ENCODE results near the gene PHGDH. TPM values are rescaled to one million over a fixed set of nuclear protein-coding genes. Genes with fewer than 3 reads are reported as not detected.

Gene PHGDH
- 100 to 1,000 TPM in 1 of 4 donors, 10 to 100 TPM in 1, 1 to 10 TPM in 2; 1.3 to 205 (median 39.2) TPM for polyA plus RNA-seq
- long read RNA-seq, donor 1 = 0 reads
- long read RNA-seq, donor 2, transcript PHGDH-208 (12 exons, 2,096 nt) = major isoform, 11 of 20 reads
- long read RNA-seq, donor 2, partial matches to known transcripts = 8 of 20 reads
- long read RNA-seq, donor 2, other reads (novel, unspliced or antisense) = 0 of 20 reads
- long read RNA-seq, donor 3, transcript PHGDH-208 (12 exons, 2,096 nt) = major isoform, 17 of 52 reads
- long read RNA-seq, donor 3, partial matches to known transcripts = 30 of 52 reads
- long read RNA-seq, donor 3, other reads (novel, unspliced or antisense) = 0 of 52 reads
- long read RNA-seq, donor 4, partial matches to known transcripts = 0 of 2 reads
- long read RNA-seq, donor 4, other reads (novel, unspliced or antisense) = 0 of 2 reads
- long read RNA-seq, donor 5, transcript PHGDH-208 (12 exons, 2,096 nt) = major isoform, 9 of 20 reads
- long read RNA-seq, donor 5, partial matches to known transcripts = 7 of 20 reads
- long read RNA-seq, donor 5, other reads (novel, unspliced or antisense) = 0 of 20 reads
- long read RNA-seq, donor 6, transcript PHGDH-208 (12 exons, 2,096 nt) = major isoform, 27 of 61 reads
- long read RNA-seq, donor 6, partial matches to known transcripts = 30 of 61 reads
- long read RNA-seq, donor 6, other reads (novel, unspliced or antisense) = 0 of 61 reads
- long read RNA-seq, donor 7 = 0 reads
- long read RNA-seq, donor 8, partial matches to known transcripts = 5 of 9 reads
- long read RNA-seq, donor 8, other reads (novel, unspliced or antisense) = 0 of 9 reads
- long read RNA-seq, donor 9, transcript PHGDH-208 (12 exons, 2,096 nt) = major isoform, 7 of 13 reads
- long read RNA-seq, donor 9, partial matches to known transcripts = 6 of 13 reads
- long read RNA-seq, donor 9, other reads (novel, unspliced or antisense) = 0 of 13 reads
- long read RNA-seq, donor 10, transcript PHGDH-208 (12 exons, 2,096 nt) = major isoform, 31 of 61 reads
- long read RNA-seq, donor 10, partial matches to known transcripts = 22 of 61 reads
- long read RNA-seq, donor 10, other reads (novel, unspliced or antisense) = 0 of 61 reads

DNA sequence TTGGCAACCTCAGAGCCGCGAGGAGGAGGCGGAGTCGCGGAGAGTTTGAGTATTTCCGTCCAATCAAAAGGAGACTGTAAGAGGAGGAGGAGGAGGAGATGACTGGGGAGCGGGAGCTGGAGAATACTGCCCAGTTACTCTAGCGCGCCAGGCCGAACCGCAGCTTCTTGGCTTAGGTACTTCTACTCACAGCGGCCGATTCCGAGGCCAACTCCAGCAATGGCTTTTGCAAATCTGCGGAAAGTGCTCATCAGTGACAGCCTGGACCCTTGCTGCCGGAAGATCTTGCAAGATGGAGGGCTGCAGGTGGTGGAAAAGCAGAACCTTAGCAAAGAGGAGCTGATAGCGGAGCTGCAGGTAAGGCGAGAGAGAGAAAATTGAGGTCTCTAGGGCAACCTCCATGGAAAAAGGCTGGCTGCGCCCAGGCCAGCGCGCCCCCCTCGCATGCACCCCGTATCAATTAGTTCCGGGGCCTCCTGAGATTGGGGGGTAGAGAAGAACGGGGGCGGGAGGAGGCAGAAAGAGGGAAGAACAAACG lies at the start of gene PHGDH:
Gene PHGDH, plus strand, starts transcription at position 131 of the 538 bp plus-strand sequence. Its CDS starts 89 bp downstream, at position 220.
- peaks cover 0 to 35% (median 0%) of the 10 kb centered on the region in 3 donors for H3K4me1 ChIP-seq (ENCODE audit: control insufficient read depth in 3 of 3, insufficient read depth in 2 of 3, low read depth in 1 of 3, low read length in 2 of 3)

DNA sequence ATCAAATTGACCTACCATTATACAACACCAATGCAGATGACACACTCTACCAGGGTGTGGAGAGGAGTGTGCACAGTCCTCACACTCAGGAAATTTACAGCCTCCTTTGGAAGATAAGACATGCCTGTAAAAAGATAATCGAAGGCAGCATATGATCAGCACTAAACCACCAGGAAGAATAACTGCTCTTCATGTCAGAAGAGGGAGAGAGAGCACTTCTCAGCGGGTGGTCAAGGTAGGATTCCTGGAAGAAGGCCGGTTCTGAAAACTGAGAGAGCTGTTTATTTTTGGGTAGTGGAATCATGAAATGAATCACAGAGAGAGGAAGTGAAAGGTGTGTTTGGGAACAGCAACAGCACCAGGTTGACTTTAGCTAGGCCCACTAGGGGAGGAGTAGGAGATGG lies 49.7 kb upstream of the PHGDH start:
- peaks cover 0 to 40% (median 2%) of the 10 kb centered on the region in 3 donors for H3K4me1 ChIP-seq (ENCODE audit: control insufficient read depth in 3 of 3, insufficient read depth in 2 of 3, low read depth in 1 of 3, low read length in 2 of 3)
- 11 to 55% (median 38%) methylated on average over 3 of the region's 3 CpGs for WGBS, 3 donors
- H3K27ac ChIP-seq (ENCODE audit: low read depth in 1 of 3, low read length in 2 of 3) = peak overlapping the region in 2 of 3 donors; percentile 10 to 87
- no peaks in the 10 kb centered on the region for H3K36me3 ChIP-seq (ENCODE audit: control insufficient read depth in 3 of 3, insufficient read depth in 2 of 3, low read depth in 1 of 3, low read length in 3 of 3)
- no peak overlapping the region for H3K4me3 ChIP-seq (ENCODE audit: low read depth in 1 of 3, low read length in 3 of 3)
- FAIRE-seq (no peak), DNase-seq (peak; percentile 68 to 78)
- peaks cover 0 to 2% (median 0%) of the 10 kb centered on the region in 3 donors for H3K27me3 ChIP-seq (ENCODE audit: control insufficient read depth in 3 of 3, insufficient read depth in 3 of 3, low read length in 3 of 3)
- no peaks in the 10 kb centered on the region for H3K9me3 ChIP-seq (ENCODE audit: control insufficient read depth in 2 of 2, insufficient read depth in 1 of 2, low read depth in 1 of 2, low read length in 1 of 2)

More for the DNA sequence above, at the start of gene PHGDH:
- peaks cover 0 to 2% (median 0%) of the 10 kb centered on the region in 3 donors for H3K36me3 ChIP-seq (ENCODE audit: control insufficient read depth in 3 of 3, insufficient read depth in 2 of 3, low read depth in 1 of 3, low read length in 3 of 3)
- H3K9me3 ChIP-seq (ENCODE audit: control insufficient read depth in 2 of 2, insufficient read depth in 1 of 2, low read depth in 1 of 2, low read length in 1 of 2) = no peaks in the 10 kb centered on the region
- 0 to 1% (median 0%) methylated on average over 27 of the region's 27 CpGs for WGBS, 3 donors
- H3K27ac ChIP-seq (ENCODE audit: low read depth in 1 of 3, low read length in 2 of 3) = peak within 1 kb of the TSS in 2 of 3 donors; percentile 37 to 72
- DNase-seq (peak; percentile 40 to 83), FAIRE-seq (no peak)
- H3K27me3 ChIP-seq (ENCODE audit: control insufficient read depth in 3 of 3, insufficient read depth in 3 of 3, low read length in 3 of 3) = no peaks in the 10 kb centered on the region
- H3K4me3 ChIP-seq (ENCODE audit: low read depth in 1 of 3, low read length in 3 of 3) = peak within 1 kb of the TSS; percentile 43 to 93 (median 60)

- Histone ChIP-seq H3K27me3 (ENCODE audit: control insufficient read depth in 3 of 3, insufficient read depth in 3 of 3, low read length in 3 of 3) (peaks cover 0 to 2% (median 0%) of the 10 kb centered on the region in 3 donors), H3K4me1 (ENCODE audit: control insufficient read depth in 3 of 3, insufficient read depth in 2 of 3, low read depth in 1 of 3, low read length in 2 of 3) (peaks cover 0 to 40% (median 2%) of the 10 kb centered on the region in 3 donors), H3K9me3 (ENCODE audit: control insufficient read depth in 2 of 2, insufficient read depth in 1 of 2, low read depth in 1 of 2, low read length in 1 of 2) (no peaks in the 10 kb centered on the region), H3K27ac (ENCODE audit: low read depth in 1 of 3, low read length in 2 of 3) (no peak overlapping the region), H3K36me3 (ENCODE audit: control insufficient read depth in 3 of 3, insufficient read depth in 2 of 3, low read depth in 1 of 3, low read length in 3 of 3) (no peaks in the 10 kb centered on the region), H3K4me3 (ENCODE audit: low read depth in 1 of 3, low read length in 3 of 3) (no peak overlapping the region)
- FAIRE-seq = no peak
- no peak for DNase-seq
- WGBS, 3 donors = 83 to 88% (median 84%) methylated on average over 5 of the region's 5 CpGs
These were observed 47.7 kb upstream of the PHGDH start for GRCh38 chr1:119664067-119664466.

GRCh38 chr1:119667173-119667572 lies 44.6 kb upstream of the PHGDH start:
- H3K9me3 ChIP-seq (ENCODE audit: control insufficient read depth in 2 of 2, insufficient read depth in 1 of 2, low read depth in 1 of 2, low read length in 1 of 2) = no peaks in the 10 kb centered on the region
- H3K4me1 ChIP-seq (ENCODE audit: control insufficient read depth in 3 of 3, insufficient read depth in 2 of 3, low read depth in 1 of 3, low read length in 2 of 3) = peaks cover 0 to 11% (median 0%) of the 10 kb centered on the region in 3 donors
- no peaks in the 10 kb centered on the region for H3K36me3 ChIP-seq (ENCODE audit: control insufficient read depth in 3 of 3, insufficient read depth in 2 of 3, low read depth in 1 of 3, low read length in 3 of 3)
- H3K27ac ChIP-seq (ENCODE audit: low read depth in 1 of 3, low read length in 2 of 3) = no peak overlapping the region
- 92 to 95% (median 93%) methylated on average over 6 of the region's 6 CpGs for WGBS, 3 donors
- no peak for DNase-seq
- no peak for FAIRE-seq
- no peak overlapping the region for H3K4me3 ChIP-seq (ENCODE audit: low read depth in 1 of 3, low read length in 3 of 3)
- H3K27me3 ChIP-seq (ENCODE audit: control insufficient read depth in 3 of 3, insufficient read depth in 3 of 3, low read length in 3 of 3) = peaks cover 0 to 2% (median 0%) of the 10 kb centered on the region in 3 donors

GRCh38 chr1:119670898-119671297 lies 40.8 kb upstream of the PHGDH start:
- Histone ChIP-seq H3K27ac (ENCODE audit: low read depth in 1 of 3, low read length in 2 of 3) (no peak overlapping the region), H3K4me1 (ENCODE audit: control insufficient read depth in 3 of 3, insufficient read depth in 2 of 3, low read depth in 1 of 3, low read length in 2 of 3) (peaks cover 0 to 3% (median 0%) of the 10 kb centered on the region in 3 donors), H3K4me3 (ENCODE audit: low read depth in 1 of 3, low read length in 3 of 3) (no peak overlapping the region), H3K27me3 (ENCODE audit: control insufficient read depth in 3 of 3, insufficient read depth in 3 of 3, low read length in 3 of 3) (no peaks in the 10 kb centered on the region), H3K9me3 (ENCODE audit: control insufficient read depth in 2 of 2, insufficient read depth in 1 of 2, low read depth in 1 of 2, low read length in 1 of 2) (no peaks in the 10 kb centered on the region), H3K36me3 (ENCODE audit: control insufficient read depth in 3 of 3, insufficient read depth in 2 of 3, low read depth in 1 of 3, low read length in 3 of 3) (no peaks in the 10 kb centered on the region)
- WGBS, 3 donors = 90 to 97% (median 94%) methylated on average over 2 of the region's 2 CpGs
- FAIRE-seq = no peak
- DNase-seq = no peak

DNA sequence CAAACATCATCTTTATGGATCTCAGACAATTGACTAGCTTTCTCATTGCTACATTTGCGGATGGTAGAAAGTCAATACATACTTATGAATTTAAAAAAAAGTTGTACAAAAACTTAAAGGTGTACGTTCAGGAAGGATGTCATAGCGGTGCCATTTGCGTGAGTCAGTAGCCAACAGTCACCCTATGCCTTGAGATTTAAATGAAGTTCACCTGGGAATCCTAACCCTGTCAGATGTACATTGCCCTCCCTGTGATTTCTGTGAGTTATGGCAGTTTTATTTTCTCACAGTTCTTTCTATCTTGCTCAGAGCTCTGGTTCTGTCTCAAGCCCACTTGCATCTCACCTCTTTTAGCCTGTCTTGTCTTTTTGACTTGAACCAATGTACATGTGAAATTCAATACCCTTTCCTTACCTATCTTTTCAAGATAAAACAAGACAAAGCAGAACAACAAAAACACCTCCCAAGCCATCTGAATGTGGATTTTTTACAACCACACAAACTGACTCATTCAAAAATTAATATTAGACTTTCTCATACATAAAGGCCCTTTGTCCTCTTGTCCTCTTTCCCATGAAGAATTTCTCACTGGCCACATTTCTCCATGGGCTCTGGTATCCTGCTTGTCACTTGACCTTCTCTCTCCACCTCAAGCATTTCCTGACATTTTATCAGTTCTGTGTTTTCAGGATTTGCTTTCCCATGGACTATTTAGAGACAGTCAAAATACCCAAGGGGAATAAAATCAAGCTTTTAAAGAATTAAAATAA lies 38.4 kb upstream of the PHGDH start:
- WGBS, 3 donors = 86 to 91% (median 90%) methylated on average over 4 of the region's 4 CpGs
- H3K27ac ChIP-seq (ENCODE audit: low read depth in 1 of 3, low read length in 2 of 3) = no peak overlapping the region
- H3K4me3 ChIP-seq (ENCODE audit: low read depth in 1 of 3, low read length in 3 of 3) = no peak overlapping the region
- no peaks in the 10 kb centered on the region for H3K36me3 ChIP-seq (ENCODE audit: control insufficient read depth in 3 of 3, insufficient read depth in 2 of 3, low read depth in 1 of 3, low read length in 3 of 3)
- no peaks in the 10 kb centered on the region for H3K9me3 ChIP-seq (ENCODE audit: control insufficient read depth in 2 of 2, insufficient read depth in 1 of 2, low read depth in 1 of 2, low read length in 1 of 2)
- no peaks in the 10 kb centered on the region for H3K27me3 ChIP-seq (ENCODE audit: control insufficient read depth in 3 of 3, insufficient read depth in 3 of 3, low read length in 3 of 3)
- peaks cover 0 to 3% (median 0%) of the 10 kb centered on the region in 3 donors for H3K4me1 ChIP-seq (ENCODE audit: control insufficient read depth in 3 of 3, insufficient read depth in 2 of 3, low read depth in 1 of 3, low read length in 2 of 3)
- DNase-seq (peak in 1 of 2 donors; percentile 9), FAIRE-seq (no peak)

- FAIRE-seq (no peak), DNase-seq (no peak)
- WGBS, 3 donors = 86 to 90% (median 89%) methylated on average over 4 of the region's 4 CpGs
- Histone ChIP-seq H3K4me3 (ENCODE audit: low read depth in 1 of 3, low read length in 3 of 3) (no peak overlapping the region), H3K4me1 (ENCODE audit: control insufficient read depth in 3 of 3, insufficient read depth in 2 of 3, low read depth in 1 of 3, low read length in 2 of 3) (peaks cover 0 to 3% (median 0%) of the 10 kb centered on the region in 3 donors), H3K27ac (ENCODE audit: low read depth in 1 of 3, low read length in 2 of 3) (no peak overlapping the region), H3K9me3 (ENCODE audit: control insufficient read depth in 2 of 2, insufficient read depth in 1 of 2, low read depth in 1 of 2, low read length in 1 of 2) (no peaks in the 10 kb centered on the region), H3K27me3 (ENCODE audit: control insufficient read depth in 3 of 3, insufficient read depth in 3 of 3, low read length in 3 of 3) (no peaks in the 10 kb centered on the region), H3K36me3 (ENCODE audit: control insufficient read depth in 3 of 3, insufficient read depth in 2 of 3, low read depth in 1 of 3, low read length in 3 of 3) (no peaks in the 10 kb centered on the region)
These were observed 37.6 kb upstream of the PHGDH start for GRCh38 chr1:119674111-119674526.

Measured in small intestine (tissue), 16 donors.